Stimulated activated CD4-positive, alpha-beta T cell treated with anti-CD3 and anti-CD28 coated beads, Interleukin-4, amount 100 ng/mL, for 4 hours (primary cell): ENCODE data around the gene OR52D1.

Experiments used
- DNase-seq, 2 experiments: peaks; one replicate each; pipeline ENCODE4 v3.0.0-alpha.2; 2020

OR52D1 gene

GRCh38 chr11:5488385-5488784, at the start of gene OR52D1:
OR52D1 (plus strand) TSS chr11:5488685; CDS start chr11:5488707, 22 bp downstream.
- no peak for DNase-seq

GRCh38 chr11:5441414-5441813, 47.1 kb upstream of the OR52D1 start, which contains the start of gene OR51I1:
OR51I1 (minus strand) TSS chr11:5441514; CDS start chr11:5441514, 0 bp downstream.
- no peak for DNase-seq

- DNase-seq: no peak
Measured at GRCh38 chr11:5443835-5444393, 44.6 kb upstream of the OR52D1 start.

- DNase-seq: no peak
Measured at GRCh38 chr11:5449023-5449422, 39.5 kb upstream of the OR52D1 start, which contains the start of gene OR51I2. OR51I2 (plus strand) TSS chr11:5449323; CDS start chr11:5453489, 4,166 bp downstream.

GRCh38 chr11:5449432-5449831, 39.1 kb upstream of the OR52D1 start:
- DNase-seq: no peak

- DNase-seq: no peak
Measured at GRCh38 chr11:5460983-5461621, 27.4 kb upstream of the OR52D1 start.

- DNase-seq: no peak
Measured at GRCh38 chr11:5467527-5467926, 21.0 kb upstream of the OR52D1 start.

GRCh38 chr11:5473921-5474320, 14.6 kb upstream of the OR52D1 start:
- no peak for DNase-seq

- DNase-seq: peak; percentile 16 to 17
Measured at GRCh38 chr11:5476186-5476819, 12.2 kb upstream of the OR52D1 start.

- no peak for DNase-seq
Measured at GRCh38 chr11:5486003-5486402, 2.5 kb upstream of the OR52D1 start.

- DNase-seq: no peak
Measured at GRCh38 chr11:5486421-5486820, 2.1 kb upstream of the OR52D1 start.

- no peak for DNase-seq
Measured at GRCh38 chr11:5488798-5489399, 414 bp downstream of the OR52D1 start.

- DNase-seq: no peak
Measured at GRCh38 chr11:5489576-5490357, 1.3 kb downstream of the OR52D1 start.

GRCh38 chr11:5499671-5500070, 11.2 kb downstream of the OR52D1 start:
- no peak for DNase-seq

- no peak for DNase-seq
Measured at GRCh38 chr11:5500393-5500801, 11.9 kb downstream of the OR52D1 start.

- no peak for DNase-seq
Measured at GRCh38 chr11:5504403-5504921, 16.0 kb downstream of the OR52D1 start.

- no peak for DNase-seq
Measured at GRCh38 chr11:5505363-5506048, 17.0 kb downstream of the OR52D1 start.

- DNase-seq: no peak
Measured at GRCh38 chr11:5507177-5507932, 18.9 kb downstream of the OR52D1 start.

GRCh38 chr11:5507933-5508305, 19.4 kb downstream of the OR52D1 start:
- no peak for DNase-seq

GRCh38 chr11:5508605-5509004, 20.1 kb downstream of the OR52D1 start:
- no peak for DNase-seq

GRCh38 chr11:5509803-5510202, 21.3 kb downstream of the OR52D1 start, which contains the start of gene UBQLN3:
UBQLN3 (minus strand) TSS chr11:5509957; CDS start chr11:5509558, 399 bp downstream.
- no peak for DNase-seq
